ENCODE data around the gene SHD.

Gene SHD

DNA sequence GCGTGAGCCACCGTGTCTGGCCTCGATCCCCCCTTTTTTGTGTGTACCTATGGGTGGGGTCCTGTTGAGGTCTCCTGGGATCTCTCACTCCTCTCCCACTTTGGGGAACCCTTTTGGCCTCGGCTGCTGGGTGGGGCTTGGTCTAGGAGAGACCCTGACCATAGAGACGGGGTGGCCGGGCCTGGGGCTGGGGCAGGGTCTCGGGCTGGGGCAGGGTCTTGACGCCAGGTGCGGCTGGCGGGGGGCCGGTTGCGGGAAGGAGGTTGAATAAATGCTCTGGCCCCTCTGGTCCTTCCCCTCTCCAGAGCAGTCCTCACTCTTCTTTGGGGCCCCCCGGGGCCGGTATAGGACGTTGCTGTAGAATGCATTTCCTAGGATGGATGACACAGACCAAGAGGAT lies 13.4 kb downstream of the SHD start:
- TF ChIP-seq, protein P1, sequence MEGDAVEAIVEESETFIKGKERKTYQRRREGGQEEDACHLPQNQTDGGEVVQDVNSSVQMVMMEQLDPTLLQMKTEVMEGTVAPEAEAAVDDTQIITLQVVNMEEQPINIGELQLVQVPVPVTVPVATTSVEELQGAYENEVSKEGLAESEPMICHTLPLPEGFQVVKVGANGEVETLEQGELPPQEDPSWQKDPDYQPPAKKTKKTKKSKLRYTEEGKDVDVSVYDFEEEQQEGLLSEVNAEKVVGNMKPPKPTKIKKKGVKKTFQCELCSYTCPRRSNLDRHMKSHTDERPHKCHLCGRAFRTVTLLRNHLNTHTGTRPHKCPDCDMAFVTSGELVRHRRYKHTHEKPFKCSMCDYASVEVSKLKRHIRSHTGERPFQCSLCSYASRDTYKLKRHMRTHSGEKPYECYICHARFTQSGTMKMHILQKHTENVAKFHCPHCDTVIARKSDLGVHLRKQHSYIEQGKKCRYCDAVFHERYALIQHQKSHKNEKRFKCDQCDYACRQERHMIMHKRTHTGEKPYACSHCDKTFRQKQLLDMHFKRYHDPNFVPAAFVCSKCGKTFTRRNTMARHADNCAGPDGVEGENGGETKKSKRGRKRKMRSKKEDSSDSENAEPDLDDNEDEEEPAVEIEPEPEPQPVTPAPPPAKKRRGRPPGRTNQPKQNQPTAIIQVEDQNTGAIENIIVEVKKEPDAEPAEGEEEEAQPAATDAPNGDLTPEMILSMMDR (IDR thresholded peaks at IDR 0.05; ENCODE audit: control insufficient read depth, insufficient read depth, low read depth, low read length, missing control alignments), result no peak
- DNase-seq (ENCODE audit: low read depth), result no peak
- H3K4me3 ChIP-seq (ENCODE audit: control insufficient read depth, low read depth, low read length), result no peak overlapping the region

DNA sequence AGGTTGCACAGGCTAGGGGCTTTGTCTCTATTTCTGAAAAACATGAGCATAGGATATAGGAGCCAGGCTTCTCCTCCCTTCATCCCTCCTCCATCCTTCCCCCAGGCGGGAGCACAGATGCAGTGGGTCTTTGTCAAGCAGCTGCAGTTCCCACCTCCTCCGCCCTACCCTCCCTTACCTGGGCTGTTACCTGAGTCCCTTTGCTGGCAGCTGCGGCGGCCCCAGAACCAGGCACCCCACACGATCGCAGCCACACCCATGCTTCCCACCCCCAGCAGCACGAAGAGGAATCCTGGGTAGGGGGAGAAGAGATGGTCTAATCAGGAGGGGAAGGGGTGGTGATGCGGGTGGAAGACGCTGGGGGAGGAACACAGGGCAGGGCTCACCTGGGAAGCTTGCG lies 15.3 kb downstream of the SHD start:
- no peak overlapping the region for H3K4me3 ChIP-seq (ENCODE audit: control insufficient read depth, low read depth, low read length)
- DNase-seq (ENCODE audit: low read depth), result no peak
- TF ChIP-seq, protein P1 (IDR thresholded peaks at IDR 0.05; ENCODE audit: control insufficient read depth, insufficient read depth, low read depth, low read length, missing control alignments), result no peak

DNA sequence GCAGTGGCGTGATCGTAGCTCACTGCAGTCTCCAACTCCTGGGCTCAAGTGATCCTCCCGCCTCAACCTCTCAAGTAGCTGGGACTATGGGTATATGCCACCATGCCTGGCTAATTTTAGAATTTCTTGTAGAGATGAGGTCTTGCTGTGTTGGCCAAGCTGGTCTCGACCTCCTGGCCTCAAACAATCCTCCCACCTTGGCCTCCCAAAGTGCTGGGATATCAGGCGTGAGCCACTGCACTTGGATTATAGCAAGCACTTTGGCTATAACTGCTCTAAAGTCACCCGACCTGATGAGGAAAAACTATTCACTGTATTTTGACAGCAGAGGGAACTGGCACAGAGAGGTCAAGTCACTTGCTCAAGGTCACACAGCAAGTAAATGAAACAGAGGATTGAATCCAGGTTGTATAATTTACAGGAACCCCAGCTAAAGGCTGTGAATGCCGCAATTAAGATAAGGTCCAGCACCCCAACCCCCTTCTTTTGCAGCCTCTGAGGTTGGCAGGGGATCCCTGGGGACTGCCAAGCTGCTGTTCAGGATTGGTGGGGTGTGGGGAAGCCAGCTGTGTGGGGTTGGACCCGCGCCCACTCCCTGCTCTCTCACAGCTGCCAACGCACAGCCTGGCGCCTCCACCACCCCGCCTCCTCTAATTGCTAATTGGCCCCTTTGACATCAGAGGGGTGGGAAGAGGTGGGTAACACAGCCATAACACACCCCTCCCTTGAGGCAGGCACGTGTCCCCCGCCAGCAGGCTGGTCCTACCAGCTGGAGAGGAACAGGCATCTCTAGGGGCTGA lies 17.1 kb downstream of the SHD start:
- no peak overlapping the region for H3K4me3 ChIP-seq (ENCODE audit: control insufficient read depth, low read depth, low read length)
- TF ChIP-seq, protein P1 (IDR thresholded peaks at IDR 0.05; ENCODE audit: control insufficient read depth, insufficient read depth, low read depth, low read length, missing control alignments), result no peak
- no peak for DNase-seq (ENCODE audit: low read depth)

DNA sequence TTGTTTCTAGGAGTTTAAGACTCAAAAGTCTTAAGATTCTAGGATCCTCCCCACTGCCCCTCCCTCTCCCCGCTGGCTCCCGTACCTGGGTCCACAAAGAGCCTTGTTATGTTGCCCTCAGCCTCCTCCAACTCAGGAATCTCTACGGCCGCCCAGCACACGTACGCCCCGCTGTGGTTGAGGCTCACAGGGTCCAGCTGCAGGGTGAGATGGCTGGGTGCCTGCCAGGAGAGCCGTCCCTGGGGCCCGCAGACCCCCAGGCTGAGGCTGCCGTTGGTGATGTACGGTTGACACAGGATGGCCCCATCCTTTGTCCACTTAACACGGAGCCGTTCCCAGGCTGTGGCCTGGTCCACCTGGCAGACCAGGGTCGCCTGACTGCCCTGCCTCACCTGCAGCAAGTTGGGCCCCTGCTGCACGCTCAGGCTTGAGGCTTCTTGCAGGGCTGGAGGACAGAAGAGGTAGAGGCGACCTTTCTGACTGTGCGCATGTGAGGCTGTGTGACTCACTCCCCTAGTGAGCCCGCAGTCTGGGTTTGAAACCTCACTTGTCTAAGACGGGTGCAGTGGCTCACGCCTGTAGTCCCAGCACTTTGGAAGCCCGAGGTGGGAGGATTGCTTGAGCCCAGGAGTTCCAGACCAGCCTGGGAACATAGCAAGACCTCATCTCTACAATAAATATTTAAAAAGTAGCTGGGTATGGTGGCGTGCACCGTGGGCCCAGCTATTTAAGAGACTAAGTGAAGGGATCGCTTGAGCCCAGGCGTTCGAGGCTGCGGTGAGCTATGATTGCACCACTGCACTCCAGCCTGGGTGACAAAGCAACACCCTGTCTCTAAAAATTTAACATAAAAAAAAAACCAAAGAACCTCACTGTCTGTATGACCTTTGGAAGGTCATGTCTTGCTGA lies 19.1 kb downstream of the SHD start:
- H3K4me3 ChIP-seq (ENCODE audit: control insufficient read depth, low read depth, low read length), result no peak overlapping the region
- TF ChIP-seq, protein P1 (IDR thresholded peaks at IDR 0.05; ENCODE audit: control insufficient read depth, insufficient read depth, low read depth, low read length, missing control alignments), result no peak
- no peak for DNase-seq (ENCODE audit: low read depth)

DNA sequence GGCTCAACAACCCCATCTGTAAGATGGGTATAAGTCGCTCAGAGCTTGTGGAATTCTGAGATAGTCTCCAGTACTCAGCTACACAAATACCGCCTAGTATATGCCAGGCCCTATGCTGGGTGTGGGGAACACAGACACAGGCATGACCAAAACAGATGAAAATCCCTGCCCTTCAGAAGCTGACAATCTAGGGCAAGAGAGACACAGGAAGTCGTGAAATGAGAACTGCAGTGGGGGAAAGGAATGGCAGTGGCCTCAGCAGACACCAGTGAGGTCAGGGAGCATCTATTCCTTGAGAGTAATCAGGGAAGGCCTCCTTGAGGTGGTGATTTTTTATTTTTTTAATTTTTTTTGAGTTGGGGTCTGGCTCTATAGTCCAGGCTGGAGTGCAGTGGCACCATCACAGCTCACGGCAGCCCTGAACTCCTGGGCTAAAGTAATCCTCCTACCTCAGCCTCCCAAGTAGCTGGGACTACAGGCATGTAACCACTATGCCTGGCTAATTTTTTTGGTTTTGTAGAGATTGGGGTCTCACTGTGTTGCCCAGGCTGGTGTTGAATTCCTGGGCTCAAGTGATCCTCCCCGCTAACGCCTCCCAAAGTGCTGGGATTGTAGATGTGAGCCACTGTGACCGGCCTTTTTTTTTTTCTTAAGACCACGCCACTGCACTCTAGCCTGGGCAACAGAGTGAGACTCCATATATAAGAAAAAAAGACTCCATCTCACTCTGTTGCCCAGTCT lies 19.9 kb downstream of the SHD start:
- no peak for DNase-seq (ENCODE audit: low read depth)
- TF ChIP-seq, protein P1 (IDR thresholded peaks at IDR 0.05; ENCODE audit: control insufficient read depth, insufficient read depth, low read depth, low read length, missing control alignments), result no peak

DNA sequence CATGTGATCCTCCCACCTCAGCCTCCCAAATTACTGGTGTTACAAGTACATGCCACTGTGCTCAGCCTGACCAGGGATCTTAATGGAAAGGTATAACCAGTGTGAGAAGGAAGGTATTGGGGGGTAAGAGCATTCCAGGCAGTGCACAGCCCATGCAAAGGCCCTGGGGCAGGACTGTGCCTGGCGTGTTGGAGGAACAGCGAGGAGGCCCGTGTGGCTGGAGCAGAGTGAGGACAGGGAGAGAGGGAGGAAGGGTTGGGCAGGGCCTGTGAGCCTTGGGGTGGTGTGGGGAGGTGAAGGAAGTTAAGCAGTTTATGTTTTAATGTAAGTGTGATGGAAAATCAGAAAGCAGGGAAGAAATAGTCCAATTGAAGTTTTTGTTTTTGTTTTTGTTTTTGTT lies 21.5 kb downstream of the SHD start:
- DNase-seq (ENCODE audit: low read depth), result no peak
- no peak overlapping the region for H3K4me3 ChIP-seq (ENCODE audit: control insufficient read depth, low read depth, low read length)
- TF ChIP-seq, protein P1 (IDR thresholded peaks at IDR 0.05; ENCODE audit: control insufficient read depth, insufficient read depth, low read depth, low read length, missing control alignments), result no peak

More for the DNA sequence above, 19.9 kb downstream of the SHD start:
- no peak overlapping the region for H3K4me3 ChIP-seq (ENCODE audit: control insufficient read depth, low read depth, low read length)

Measured in AG09309 (cell line).